ENCODE data around the gene DMP1.
A peak's percentile ranks its signal among the peaks of the same experiment; 100 is the strongest.
"Not testable (repeated sequence)": the region's sequence is repeated elsewhere in the genome, so short reads cannot be mapped to it uniquely, and the experiment has no call there.

Gene DMP1

GRCh38 chr4:87662871-87663270 is 12.8 kb downstream of the DMP1 start:
- TF ChIP-seq SPI1 (IDR thresholded peaks at IDR 0.05; ENCODE audit: low read depth, low read length) (no peak), POLR2AphosphoS5 (IDR thresholded peaks at IDR 0.05; ENCODE audit: low read depth, low read length) (no peak), POLR2A (IDR thresholded peaks at IDR 0.05; ENCODE audit: low read depth, low read length) (no peak), TAF1 (IDR thresholded peaks at IDR 0.05; ENCODE audit: low read depth, low read length) (no peak), PAX5 (IDR thresholded peaks at IDR 0.05; ENCODE audit: insufficient read depth, low read length, severe bottlenecking) (no peak), POU2F2 (IDR thresholded peaks at IDR 0.05; ENCODE audit: low read depth, low read length) (no peak)
- DNase-seq (ENCODE audit: insufficient read length, low spot score) = no peak
- no peak for FAIRE-seq

GRCh38 chr4:87669373-87669772 is 19.3 kb downstream of the DMP1 start:
- TF ChIP-seq POLR2A (IDR thresholded peaks at IDR 0.05; ENCODE audit: low read depth, low read length) (no peak), POLR2AphosphoS5 (IDR thresholded peaks at IDR 0.05; ENCODE audit: low read depth, low read length) (no peak), TAF1 (IDR thresholded peaks at IDR 0.05; ENCODE audit: low read depth, low read length) (no peak), PAX5 (IDR thresholded peaks at IDR 0.05; ENCODE audit: insufficient read depth, low read length, severe bottlenecking) (no peak), SPI1 (IDR thresholded peaks at IDR 0.05; ENCODE audit: low read depth, low read length) (no peak), POU2F2 (IDR thresholded peaks at IDR 0.05; ENCODE audit: low read depth, low read length) (no peak)
- FAIRE-seq = no peak
- no peak for DNase-seq (ENCODE audit: insufficient read length, low spot score)

- DNase-seq (ENCODE audit: insufficient read length, low spot score) (no peak), FAIRE-seq (no peak)
- no peak for TF ChIP-seq POLR2AphosphoS5 (IDR thresholded peaks at IDR 0.05; ENCODE audit: low read depth, low read length)
- TF ChIP-seq PAX5 (IDR thresholded peaks at IDR 0.05; ENCODE audit: insufficient read depth, low read length, severe bottlenecking) = no peak
- no peak for TF ChIP-seq POLR2A (IDR thresholded peaks at IDR 0.05; ENCODE audit: low read depth, low read length)
- no peak for TF ChIP-seq POU2F2 (IDR thresholded peaks at IDR 0.05; ENCODE audit: low read depth, low read length)
- no peak for TF ChIP-seq SPI1 (IDR thresholded peaks at IDR 0.05; ENCODE audit: low read depth, low read length)
- TF ChIP-seq TAF1 (IDR thresholded peaks at IDR 0.05; ENCODE audit: low read depth, low read length) = no peak
Observed at GRCh38 chr4:87677731-87678130, 27.7 kb downstream of the DMP1 start.

- FAIRE-seq = peak; percentile 40
- DNase-seq (ENCODE audit: insufficient read length, low spot score) = peak; percentile 13
- TF ChIP-seq TAF1 (IDR thresholded peaks at IDR 0.05; ENCODE audit: low read depth, low read length) (no peak), PAX5 (IDR thresholded peaks at IDR 0.05; ENCODE audit: insufficient read depth, low read length, severe bottlenecking) (no peak), SPI1 (IDR thresholded peaks at IDR 0.05; ENCODE audit: low read depth, low read length) (no peak), POLR2AphosphoS5 (IDR thresholded peaks at IDR 0.05; ENCODE audit: low read depth, low read length) (no peak), POLR2A (IDR thresholded peaks at IDR 0.05; ENCODE audit: low read depth, low read length) (no peak), POU2F2 (IDR thresholded peaks at IDR 0.05; ENCODE audit: low read depth, low read length) (no peak)
Observed at GRCh38 chr4:87679449-87680169, 29.5 kb downstream of the DMP1 start.

- no peak for DNase-seq (ENCODE audit: insufficient read length, low spot score)
- no peak for FAIRE-seq
- no peak for TF ChIP-seq POLR2A (IDR thresholded peaks at IDR 0.05; ENCODE audit: low read depth, low read length)
- no peak for TF ChIP-seq SPI1 (IDR thresholded peaks at IDR 0.05; ENCODE audit: low read depth, low read length)
- TF ChIP-seq POLR2AphosphoS5 (IDR thresholded peaks at IDR 0.05; ENCODE audit: low read depth, low read length) = no peak
- no peak for TF ChIP-seq POU2F2 (IDR thresholded peaks at IDR 0.05; ENCODE audit: low read depth, low read length)
- no peak for TF ChIP-seq PAX5 (IDR thresholded peaks at IDR 0.05; ENCODE audit: insufficient read depth, low read length, severe bottlenecking)
- no peak for TF ChIP-seq TAF1 (IDR thresholded peaks at IDR 0.05; ENCODE audit: low read depth, low read length)
Observed at GRCh38 chr4:87680271-87680670, 30.2 kb downstream of the DMP1 start.

GRCh38 chr4:87688316-87688715 is 38.2 kb downstream of the DMP1 start:
- FAIRE-seq (no peak), DNase-seq (ENCODE audit: insufficient read length, low spot score) (no peak)
- no peak for TF ChIP-seq SPI1 (IDR thresholded peaks at IDR 0.05; ENCODE audit: low read depth, low read length)
- TF ChIP-seq POU2F2 (IDR thresholded peaks at IDR 0.05; ENCODE audit: low read depth, low read length) = no peak
- no peak for TF ChIP-seq PAX5 (IDR thresholded peaks at IDR 0.05; ENCODE audit: insufficient read depth, low read length, severe bottlenecking)
- no peak for TF ChIP-seq POLR2AphosphoS5 (IDR thresholded peaks at IDR 0.05; ENCODE audit: low read depth, low read length)
- TF ChIP-seq TAF1 (IDR thresholded peaks at IDR 0.05; ENCODE audit: low read depth, low read length) = no peak
- TF ChIP-seq POLR2A (IDR thresholded peaks at IDR 0.05; ENCODE audit: low read depth, low read length) = no peak

- not testable (repeated sequence) for FAIRE-seq; DNase-seq (ENCODE audit: insufficient read length, low spot score)
Observed at GRCh38 chr4:87690947-87691346, 40.9 kb downstream of the DMP1 start.

- not testable (repeated sequence) for FAIRE-seq
Observed at GRCh38 chr4:87692060-87692459, 42.0 kb downstream of the DMP1 start.

GRCh38 chr4:87697272-87697671 is 47.2 kb downstream of the DMP1 start:
- FAIRE-seq (no peak), DNase-seq (ENCODE audit: insufficient read length, low spot score) (no peak)
- no peak for TF ChIP-seq POU2F2 (IDR thresholded peaks at IDR 0.05; ENCODE audit: low read depth, low read length)
- no peak for TF ChIP-seq SPI1 (IDR thresholded peaks at IDR 0.05; ENCODE audit: low read depth, low read length)

More at GRCh38 chr4:87692060-87692459, 42.0 kb downstream of the DMP1 start:
- DNase-seq (ENCODE audit: insufficient read length, low spot score) = not testable (repeated sequence)

GRCh38 chr4:87697945-87698344 is 47.9 kb downstream of the DMP1 start:
- no peak for TF ChIP-seq PAX5 (IDR thresholded peaks at IDR 0.05; ENCODE audit: insufficient read depth, low read length, severe bottlenecking)
- FAIRE-seq (no peak), DNase-seq (ENCODE audit: insufficient read length, low spot score) (no peak)

GRCh38 chr4:87698394-87698793 is 48.3 kb downstream of the DMP1 start:
- DNase-seq (ENCODE audit: insufficient read length, low spot score) (no peak), FAIRE-seq (no peak)
- TF ChIP-seq TAF1 (IDR thresholded peaks at IDR 0.05; ENCODE audit: low read depth, low read length) (no peak), POU2F2 (IDR thresholded peaks at IDR 0.05; ENCODE audit: low read depth, low read length) (no peak), POLR2AphosphoS5 (IDR thresholded peaks at IDR 0.05; ENCODE audit: low read depth, low read length) (no peak), SPI1 (IDR thresholded peaks at IDR 0.05; ENCODE audit: low read depth, low read length) (no peak), POLR2A (IDR thresholded peaks at IDR 0.05; ENCODE audit: low read depth, low read length) (no peak), PAX5 (IDR thresholded peaks at IDR 0.05; ENCODE audit: insufficient read depth, low read length, severe bottlenecking) (no peak)
